Immature natural killer cell (primary cell): ENCODE data around the gene SLC9A3. TPM values are rescaled to one million over a fixed set of nuclear protein-coding genes. Genes with fewer than 3 reads are reported as not detected.
A peak's percentile ranks its signal among the peaks of the same experiment; 100 is the strongest.

ENCODE experiments used
- DNase-seq, 3 donors: peaks; one replicate each; pipeline ENCODE4 v3.0.0; 2022; ENCODE audit warnings: mixed read lengths in 1 of 3
- H3K27ac Mint-ChIP-seq, 6 donors: one replicate each; pipeline ENCODE4 v1.8.0; 2020; ENCODE audit warnings: mixed read lengths in 6 of 6, mild to moderate bottlenecking in 5 of 6, inconsistent platforms in 4 of 6, moderate library complexity in 3 of 6
- H3K27me3 Mint-ChIP-seq, 3 donors: one replicate each; pipeline ENCODE4 v1.8.0; 2020 to 2021; ENCODE audit warnings: low read depth in 3 of 3, mild to moderate bottlenecking in 3 of 3, mixed read lengths in 3 of 3, moderate library complexity in 3 of 3, inconsistent platforms in 1 of 3
- H3K36me3 Mint-ChIP-seq, 3 donors: one replicate each; pipeline ENCODE4 v1.8.0; 2020; ENCODE audit warnings: mixed read lengths in 3 of 3, inconsistent platforms in 2 of 3, mild to moderate bottlenecking in 2 of 3
- H3K4me1 Mint-ChIP-seq, 2 donors: one replicate each; pipeline ENCODE4 v1.8.0; 2020; ENCODE audit warnings: inconsistent platforms in 2 of 2, mild to moderate bottlenecking in 2 of 2, mixed read lengths in 2 of 2, moderate library complexity in 1 of 2
- H3K4me3 Mint-ChIP-seq, 5 donors: one replicate each; pipeline ENCODE4 v1.8.0; 2020; ENCODE audit warnings: mild to moderate bottlenecking in 5 of 5, mixed read lengths in 5 of 5, inconsistent platforms in 3 of 5, moderate library complexity in 3 of 5
- H3K9me3 Mint-ChIP-seq, 6 donors: one replicate each; pipeline ENCODE4 v1.8.0; 2020; ENCODE audit warnings: mild to moderate bottlenecking in 6 of 6, mixed read lengths in 6 of 6, inconsistent platforms in 4 of 6, moderate library complexity in 3 of 6
- polyA plus RNA-seq, 3 donors: library from polyadenylated mRNA; unstranded; fragments of 300-500 nt; fragmentation: Illumina TruSeq; gene quantifications; one replicate each; pipeline ENCODE4 v1.2.3, GENCODE V29; 2021

The SLC9A3 gene
- polyA plus RNA-seq, 3 donors from 2014 or later, result 0.66 to 1.7 (median 1.5) TPM

GRCh38 chr5:435961-436640 is 88.1 kb downstream of the SLC9A3 start:
- no peak overlapping the region for H3K4me3 Mint-ChIP-seq
- no peaks in the 10 kb centered on the region for H3K4me1 Mint-ChIP-seq
- no peak overlapping the region for H3K27ac Mint-ChIP-seq
- H3K9me3 Mint-ChIP-seq, result peaks cover 0 to 2% (median 0%) of the 10 kb centered on the region in 6 donors
- DNase-seq, result no peak
- peaks cover 0 to 2% (median 0%) of the 10 kb centered on the region in 3 donors for H3K27me3 Mint-ChIP-seq
- no peaks in the 10 kb centered on the region for H3K36me3 Mint-ChIP-seq

GRCh38 chr5:435156-435790 is 89.0 kb downstream of the SLC9A3 start:
- H3K4me3 Mint-ChIP-seq, result no peak overlapping the region
- H3K4me1 Mint-ChIP-seq, result no peaks in the 10 kb centered on the region
- H3K9me3 Mint-ChIP-seq, result peaks cover 0 to 2% (median 0%) of the 10 kb centered on the region in 6 donors
- peaks cover 0 to 2% (median 0%) of the 10 kb centered on the region in 3 donors for H3K27me3 Mint-ChIP-seq
- DNase-seq, result no peak
- H3K36me3 Mint-ChIP-seq, result no peaks in the 10 kb centered on the region
- no peak overlapping the region for H3K27ac Mint-ChIP-seq

GRCh38 chr5:434443-435146 is 89.7 kb downstream of the SLC9A3 start:
- Mint-ChIP-seq H3K27me3 (peaks cover 0 to 5% (median 0%) of the 10 kb centered on the region in 3 donors), H3K9me3 (peaks cover 0 to 2% (median 0%) of the 10 kb centered on the region in 6 donors), H3K27ac (no peak overlapping the region), H3K4me3 (no peak overlapping the region), H3K4me1 (no peaks in the 10 kb centered on the region), H3K36me3 (no peaks in the 10 kb centered on the region)
- no peak for DNase-seq

- DNase-seq, result no peak
- H3K27ac Mint-ChIP-seq, result no peak overlapping the region
- peaks cover 0 to 2% (median 0%) of the 10 kb centered on the region in 6 donors for H3K9me3 Mint-ChIP-seq
- no peaks in the 10 kb centered on the region for H3K4me1 Mint-ChIP-seq
- H3K4me3 Mint-ChIP-seq, result no peak overlapping the region
- no peaks in the 10 kb centered on the region for H3K36me3 Mint-ChIP-seq
- peaks cover 0 to 5% (median 0%) of the 10 kb centered on the region in 3 donors for H3K27me3 Mint-ChIP-seq
These were observed 90.4 kb downstream of the SLC9A3 start for GRCh38 chr5:433836-434235.

GRCh38 chr5:432928-433791 is 91.1 kb downstream of the SLC9A3 start:
- H3K27ac Mint-ChIP-seq, result no peak overlapping the region

GRCh38 chr5:432201-432927 is 91.9 kb downstream of the SLC9A3 start:
- H3K4me3 Mint-ChIP-seq, result no peak overlapping the region
- peaks cover 0 to 5% (median 0%) of the 10 kb centered on the region in 3 donors for H3K27me3 Mint-ChIP-seq
- H3K4me1 Mint-ChIP-seq, result no peaks in the 10 kb centered on the region
- DNase-seq, result no peak
- no peaks in the 10 kb centered on the region for H3K36me3 Mint-ChIP-seq
- peaks cover 0 to 2% (median 0%) of the 10 kb centered on the region in 6 donors for H3K9me3 Mint-ChIP-seq
- no peak overlapping the region for H3K27ac Mint-ChIP-seq

More at GRCh38 chr5:432928-433791, 91.1 kb downstream of the SLC9A3 start:
- Mint-ChIP-seq H3K36me3 (no peaks in the 10 kb centered on the region), H3K4me3 (no peak overlapping the region), H3K4me1 (no peaks in the 10 kb centered on the region), H3K9me3 (peaks cover 0 to 2% (median 0%) of the 10 kb centered on the region in 6 donors), H3K27me3 (peaks cover 0 to 5% (median 0%) of the 10 kb centered on the region in 3 donors)
- DNase-seq, result no peak

GRCh38 chr5:431711-432050 is 92.6 kb downstream of the SLC9A3 start:
- H3K27me3 Mint-ChIP-seq, result peaks cover 0 to 5% (median 0%) of the 10 kb centered on the region in 3 donors
- no peaks in the 10 kb centered on the region for H3K36me3 Mint-ChIP-seq
- no peak for DNase-seq
- H3K4me1 Mint-ChIP-seq, result no peaks in the 10 kb centered on the region
- H3K27ac Mint-ChIP-seq, result no peak overlapping the region
- peaks cover 0 to 2% (median 0%) of the 10 kb centered on the region in 6 donors for H3K9me3 Mint-ChIP-seq
- H3K4me3 Mint-ChIP-seq, result no peak overlapping the region

GRCh38 chr5:431001-431710 is 93.1 kb downstream of the SLC9A3 start:
- H3K36me3 Mint-ChIP-seq, result no peaks in the 10 kb centered on the region
- H3K4me3 Mint-ChIP-seq, result no peak overlapping the region
- peak in 1 of 3 donors; percentile 8 for DNase-seq
- H3K4me1 Mint-ChIP-seq, result no peaks in the 10 kb centered on the region
- no peak overlapping the region for H3K27ac Mint-ChIP-seq
- peaks cover 0 to 2% (median 0%) of the 10 kb centered on the region in 6 donors for H3K9me3 Mint-ChIP-seq
- peaks cover 0 to 6% (median 0%) of the 10 kb centered on the region in 3 donors for H3K27me3 Mint-ChIP-seq

- no peak for DNase-seq
- no peaks in the 10 kb centered on the region for H3K4me1 Mint-ChIP-seq
- no peaks in the 10 kb centered on the region for H3K36me3 Mint-ChIP-seq
- no peak overlapping the region for H3K4me3 Mint-ChIP-seq
- peaks cover 0 to 6% (median 0%) of the 10 kb centered on the region in 3 donors for H3K27me3 Mint-ChIP-seq
- H3K9me3 Mint-ChIP-seq, result no peaks in the 10 kb centered on the region
- no peak overlapping the region for H3K27ac Mint-ChIP-seq
These were observed 93.9 kb downstream of the SLC9A3 start for GRCh38 chr5:430214-430925.

- no peak overlapping the region for H3K4me3 Mint-ChIP-seq
- no peak for DNase-seq
- no peaks in the 10 kb centered on the region for H3K4me1 Mint-ChIP-seq
These were observed 94.6 kb downstream of the SLC9A3 start for GRCh38 chr5:429453-430188.

GRCh38 chr5:428754-429452 is 95.3 kb downstream of the SLC9A3 start:
- H3K4me3 Mint-ChIP-seq, result no peak overlapping the region
- peaks cover 0 to 2% of the 10 kb centered on the region in 2 donors for H3K4me1 Mint-ChIP-seq
- H3K9me3 Mint-ChIP-seq, result no peaks in the 10 kb centered on the region
- peaks cover 0 to 6% (median 4%) of the 10 kb centered on the region in 3 donors for H3K27me3 Mint-ChIP-seq
- H3K27ac Mint-ChIP-seq, result no peak overlapping the region
- no peaks in the 10 kb centered on the region for H3K36me3 Mint-ChIP-seq
- no peak for DNase-seq

More at GRCh38 chr5:429453-430188, 94.6 kb downstream of the SLC9A3 start:
- no peak overlapping the region for H3K27ac Mint-ChIP-seq
- no peaks in the 10 kb centered on the region for H3K36me3 Mint-ChIP-seq
- no peaks in the 10 kb centered on the region for H3K9me3 Mint-ChIP-seq
- H3K27me3 Mint-ChIP-seq, result peaks cover 0 to 6% (median 0%) of the 10 kb centered on the region in 3 donors
